Activated naive CD4-positive, alpha-beta T cell treated with anti-CD3 and anti-CD28 coated beads, Interleukin-2, amount 50 U/mL, for 24 hours (primary cell): Measurements from ENCODE around the gene GNB1.
"Not testable (repeated sequence)": the region's sequence is repeated elsewhere in the genome, so short reads cannot be mapped to it uniquely, and the experiment has no call there.

Experiments
- H3K27ac Mint-ChIP-seq: one replicate; pipeline ENCODE4 v1.8.0; 2021; ENCODE audit warnings: mild to moderate bottlenecking, mixed read lengths
- H3K27me3 Mint-ChIP-seq: one replicate; pipeline ENCODE4 v1.8.0; 2021; ENCODE audit warnings: mixed read lengths
- H3K36me3 Mint-ChIP-seq: one replicate; pipeline ENCODE4 v1.8.0; 2021; ENCODE audit warnings: mixed read lengths
- H3K4me1 Mint-ChIP-seq: one replicate; pipeline ENCODE4 v1.8.0; 2021; ENCODE audit warnings: mixed read lengths
- H3K4me3 Mint-ChIP-seq: one replicate; pipeline ENCODE4 v1.8.0; 2021; ENCODE audit warnings: mild to moderate bottlenecking, mixed read lengths
- H3K9me3 Mint-ChIP-seq: one replicate; pipeline ENCODE4 v1.8.0; 2021; ENCODE audit warnings: mixed read lengths

Gene GNB1

DNA sequence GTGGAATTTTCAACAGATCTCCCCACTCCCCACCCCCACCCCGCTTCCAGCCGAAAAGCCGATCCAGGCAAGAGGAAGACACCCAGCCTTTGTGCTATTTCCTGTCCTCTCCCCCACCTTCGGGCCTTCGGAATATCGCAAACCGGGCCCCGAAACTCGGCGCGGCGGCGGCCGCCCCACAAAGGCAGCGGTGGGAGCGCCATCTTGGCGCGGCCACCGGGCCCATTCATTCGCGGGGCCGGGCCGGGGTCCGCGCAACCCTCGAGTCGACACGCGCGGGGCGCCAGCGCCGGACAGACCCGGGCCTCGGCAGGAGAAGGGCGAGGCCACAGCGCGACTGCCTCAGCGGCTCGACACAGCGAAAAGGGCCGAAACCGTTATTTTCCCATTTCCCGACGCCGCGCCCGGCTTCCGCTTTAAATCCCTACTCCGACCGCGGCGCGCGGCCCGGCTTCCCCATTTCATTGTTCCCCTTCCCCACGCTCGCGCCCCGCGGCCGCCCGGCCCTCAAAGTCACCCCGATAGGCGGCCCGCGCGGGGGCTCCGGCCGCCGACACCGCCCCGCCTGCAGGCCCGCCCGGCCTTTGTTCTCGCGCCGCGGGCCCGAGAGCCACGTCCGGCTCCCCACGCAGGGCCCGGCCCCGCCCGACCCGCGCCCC is 911 bp downstream of the GNB1 start:
- H3K4me1 Mint-ChIP-seq = peaks cover 61% of the 10 kb centered on the region
- peak overlapping the region; percentile 90 for H3K4me3 Mint-ChIP-seq
- peak overlapping the region; percentile 76 for H3K27ac Mint-ChIP-seq
- H3K36me3 Mint-ChIP-seq = peaks cover 8% of the 10 kb centered on the region
- no peaks in the 10 kb centered on the region for H3K9me3 Mint-ChIP-seq
- no peaks in the 10 kb centered on the region for H3K27me3 Mint-ChIP-seq

DNA sequence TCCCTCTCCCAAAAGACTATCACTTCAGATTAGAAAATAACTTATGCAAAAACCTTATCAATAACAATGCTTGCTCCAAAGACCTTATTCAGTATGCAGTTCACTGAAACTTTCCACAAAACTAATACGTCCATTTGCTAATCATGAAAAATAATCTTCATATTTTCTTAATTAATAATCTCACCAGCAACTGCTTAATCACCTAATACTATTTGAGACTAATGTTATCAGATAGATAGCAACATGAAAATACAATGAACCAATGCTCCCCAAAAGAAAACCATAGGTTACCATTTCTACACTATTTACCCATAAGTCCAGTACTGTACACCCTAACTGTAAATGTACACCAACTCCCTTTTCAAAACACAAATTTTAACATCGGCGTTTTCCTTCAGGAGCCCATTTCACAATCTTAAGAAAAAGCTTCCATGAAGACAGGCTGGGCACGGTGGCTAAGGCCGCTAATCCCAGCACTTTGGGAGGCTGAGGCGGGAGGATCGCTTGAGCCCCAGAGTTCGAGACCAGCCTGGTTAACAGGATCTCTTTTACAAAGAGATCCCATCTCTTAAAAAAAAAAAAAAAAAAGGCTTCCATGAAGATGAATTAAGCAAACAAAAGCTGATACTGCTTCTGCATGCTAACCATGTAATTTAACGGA is 1.7 kb downstream of the GNB1 start:
- H3K27ac Mint-ChIP-seq = peak overlapping the region; percentile 71
- H3K36me3 Mint-ChIP-seq = peaks cover 8% of the 10 kb centered on the region
- H3K4me1 Mint-ChIP-seq = peaks cover 60% of the 10 kb centered on the region
- no peaks in the 10 kb centered on the region for H3K27me3 Mint-ChIP-seq
- H3K9me3 Mint-ChIP-seq = no peaks in the 10 kb centered on the region
- H3K4me3 Mint-ChIP-seq = peak overlapping the region; percentile 90

DNA sequence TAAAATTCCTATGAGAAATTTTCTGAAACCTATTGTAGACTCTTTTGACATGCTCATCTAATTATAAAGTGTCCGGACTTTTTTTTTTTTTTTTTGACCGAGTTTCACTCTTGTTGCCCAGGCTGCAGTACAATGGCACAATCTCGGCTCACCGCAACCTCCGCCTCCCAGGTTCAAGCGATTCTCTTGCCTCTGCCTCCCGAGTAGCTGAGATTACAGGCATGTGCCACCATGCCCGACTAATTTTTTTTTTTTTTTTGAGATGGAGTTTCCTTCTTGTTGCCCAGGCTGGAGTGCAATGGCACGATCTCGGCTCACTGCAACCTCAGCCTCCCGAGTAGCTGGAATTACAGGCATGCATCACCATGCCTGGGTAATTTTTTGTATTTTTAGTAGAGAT is 7.0 kb downstream of the GNB1 start:
- H3K36me3 Mint-ChIP-seq, H3K4me3 Mint-ChIP-seq, H3K27me3 Mint-ChIP-seq, H3K27ac Mint-ChIP-seq, H3K9me3 Mint-ChIP-seq: not testable (repeated sequence)
- peaks cover 77% of the 10 kb centered on the region for H3K4me1 Mint-ChIP-seq

DNA sequence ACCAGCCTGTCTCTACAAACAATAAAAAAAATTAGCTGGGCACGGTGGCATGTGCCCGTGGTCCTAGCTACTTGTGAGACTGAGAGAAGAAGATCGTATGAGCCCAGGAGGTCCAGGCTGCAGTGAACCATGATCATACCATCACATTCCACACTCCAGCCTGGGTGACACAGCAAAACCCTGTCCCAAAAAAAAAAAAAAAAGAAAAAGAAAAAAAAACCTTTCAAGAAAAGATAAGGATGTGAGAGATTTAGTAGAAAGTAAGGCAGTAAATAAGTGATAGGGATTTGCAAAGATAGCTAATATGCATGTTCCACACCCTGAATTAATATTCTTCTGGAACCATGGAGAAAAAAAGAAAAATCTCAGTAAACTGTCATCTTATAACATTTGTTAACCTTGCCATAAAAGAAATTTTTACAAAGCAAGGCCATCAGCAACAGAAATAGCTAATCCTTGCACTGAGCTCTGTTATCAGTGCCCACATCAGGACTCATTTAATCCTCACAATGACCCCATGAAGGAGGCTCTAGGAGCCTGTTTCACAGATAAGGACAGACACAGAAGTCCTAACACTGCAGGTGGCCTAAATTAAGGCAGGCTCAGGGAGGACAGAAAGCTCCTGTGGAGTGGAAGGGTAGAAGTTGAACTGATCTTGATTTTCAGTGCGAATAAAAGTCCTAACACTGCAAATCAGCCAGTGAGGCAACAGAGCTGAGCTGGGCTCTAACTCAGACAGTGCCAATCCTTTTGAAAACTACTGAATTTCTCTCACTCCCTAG is 7.6 kb downstream of the GNB1 start:
- Mint-ChIP-seq H3K36me3 (peaks cover 4% of the 10 kb centered on the region), H3K27ac (peak overlapping the region; percentile 74), H3K4me1 (peaks cover 77% of the 10 kb centered on the region), H3K27me3 (no peaks in the 10 kb centered on the region), H3K9me3 (no peaks in the 10 kb centered on the region), H3K4me3 (peak overlapping the region; percentile 42)

DNA sequence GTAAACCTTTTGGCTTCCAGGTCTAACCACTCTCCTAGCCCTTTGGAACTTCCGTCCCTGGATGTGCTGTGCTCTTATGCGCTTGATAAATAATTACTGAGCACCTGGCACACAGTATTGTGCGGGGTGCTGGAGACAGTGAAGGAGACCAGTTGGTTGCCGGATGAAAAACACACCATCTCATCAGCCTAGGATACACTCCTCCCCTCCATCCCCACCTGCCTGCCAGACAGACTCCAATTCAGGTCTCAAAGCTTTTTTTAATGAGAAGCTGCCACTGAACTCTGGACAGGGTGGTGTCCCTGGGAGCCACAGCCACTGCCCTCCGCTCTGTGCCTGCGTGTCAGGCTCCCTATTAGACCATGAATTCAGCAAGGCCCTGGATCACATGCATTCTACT is 9.2 kb downstream of the GNB1 start:
- Mint-ChIP-seq H3K4me1 (peaks cover 74% of the 10 kb centered on the region), H3K27me3 (no peaks in the 10 kb centered on the region), H3K27ac (peak overlapping the region; percentile 24), H3K9me3 (no peaks in the 10 kb centered on the region), H3K36me3 (peaks cover 2% of the 10 kb centered on the region), H3K4me3 (peak overlapping the region; percentile 50)

DNA sequence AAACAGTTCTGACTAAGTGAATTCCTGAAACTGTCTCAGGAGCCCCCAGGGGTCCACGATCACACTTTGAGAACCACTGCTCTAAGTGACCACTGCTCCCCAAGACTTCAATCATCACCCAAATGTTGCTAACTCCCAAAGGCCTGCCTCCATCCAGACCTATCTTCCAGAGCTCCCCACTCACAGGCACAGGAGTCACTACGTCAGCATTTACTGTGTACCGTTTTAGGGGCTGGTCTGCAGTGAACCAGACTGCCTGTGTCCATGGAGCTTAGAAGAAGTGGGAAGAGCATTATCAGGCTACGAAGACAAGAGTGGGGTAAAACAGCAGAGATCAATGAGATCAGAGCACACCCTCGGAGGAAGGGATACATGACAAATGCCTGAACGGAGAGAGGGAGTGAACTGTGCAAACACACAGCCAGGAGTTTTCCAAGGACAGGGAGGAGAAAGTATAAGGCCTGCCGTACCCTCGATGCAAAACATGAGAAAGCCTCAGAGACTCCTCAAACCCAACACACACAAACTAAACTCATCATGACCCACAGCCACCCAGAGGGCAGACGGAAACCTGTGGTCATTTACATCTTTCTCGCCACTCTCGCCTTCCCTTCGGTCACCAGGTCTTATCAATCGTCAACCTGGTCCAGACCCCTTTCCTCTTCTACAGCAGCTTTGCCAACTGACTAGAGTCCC is 10.1 kb downstream of the GNB1 start:
- peak overlapping the region; percentile 88 for H3K27ac Mint-ChIP-seq
- H3K36me3 Mint-ChIP-seq = no peaks in the 10 kb centered on the region
- H3K4me3 Mint-ChIP-seq = peak overlapping the region; percentile 50
- peaks cover 77% of the 10 kb centered on the region for H3K4me1 Mint-ChIP-seq
- no peaks in the 10 kb centered on the region for H3K9me3 Mint-ChIP-seq
- H3K27me3 Mint-ChIP-seq = no peaks in the 10 kb centered on the region

DNA sequence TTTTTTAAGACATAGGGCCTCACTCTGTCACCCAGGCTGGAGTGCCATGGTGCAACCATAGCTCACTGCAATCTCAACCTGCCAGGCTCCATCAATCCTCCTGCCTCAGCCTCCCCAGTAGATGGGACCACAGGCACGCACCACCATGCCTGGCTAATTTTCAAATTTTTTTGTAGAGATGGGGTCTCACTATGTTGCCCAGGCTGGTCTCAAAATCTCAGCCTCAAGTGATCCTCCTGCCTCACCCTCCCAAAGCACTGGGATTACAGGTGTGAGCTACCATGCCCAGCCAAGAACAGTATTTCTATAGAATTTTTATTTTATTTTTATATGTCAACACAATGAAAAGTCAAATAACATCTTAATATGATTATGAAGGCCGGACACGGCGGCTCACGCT is 10.9 kb downstream of the GNB1 start:
- Mint-ChIP-seq H3K4me1 (peaks cover 85% of the 10 kb centered on the region), H3K36me3 (peaks cover 3% of the 10 kb centered on the region), H3K4me3 (no peak overlapping the region), H3K9me3 (no peaks in the 10 kb centered on the region), H3K27ac (peak overlapping the region; percentile 35), H3K27me3 (no peaks in the 10 kb centered on the region)

DNA sequence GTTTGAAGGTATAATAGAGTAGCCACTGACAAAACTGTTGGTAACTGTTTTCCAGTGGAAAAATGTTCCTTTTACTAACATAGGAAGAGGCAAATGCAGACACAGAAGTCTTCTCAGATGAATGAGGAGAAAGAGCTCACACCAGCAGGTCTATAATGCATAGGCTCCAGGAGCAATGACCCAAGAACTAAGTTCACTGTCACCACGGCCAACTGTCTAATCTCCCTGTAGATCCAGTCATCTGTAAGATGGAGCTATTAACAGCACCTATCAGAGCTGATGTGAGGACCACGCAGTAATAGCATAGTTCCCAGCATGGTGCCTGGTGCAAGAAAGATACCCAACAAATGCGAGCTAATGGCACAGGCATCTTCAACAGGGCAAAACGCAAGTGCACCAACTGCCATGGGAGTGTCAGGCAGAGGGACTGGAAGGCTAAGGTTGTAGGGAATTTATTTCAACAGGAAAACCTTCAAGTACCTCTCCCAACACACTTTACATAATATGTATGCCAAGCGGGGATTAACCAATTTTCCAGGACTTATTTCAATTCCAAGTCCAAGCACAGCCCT is 12.9 kb downstream of the GNB1 start:
- peaks cover 81% of the 10 kb centered on the region for H3K4me1 Mint-ChIP-seq
- H3K27me3 Mint-ChIP-seq = no peaks in the 10 kb centered on the region
- H3K4me3 Mint-ChIP-seq = no peak overlapping the region
- H3K36me3 Mint-ChIP-seq = peaks cover 3% of the 10 kb centered on the region
- peak overlapping the region; percentile 59 for H3K27ac Mint-ChIP-seq
- H3K9me3 Mint-ChIP-seq = no peaks in the 10 kb centered on the region

DNA sequence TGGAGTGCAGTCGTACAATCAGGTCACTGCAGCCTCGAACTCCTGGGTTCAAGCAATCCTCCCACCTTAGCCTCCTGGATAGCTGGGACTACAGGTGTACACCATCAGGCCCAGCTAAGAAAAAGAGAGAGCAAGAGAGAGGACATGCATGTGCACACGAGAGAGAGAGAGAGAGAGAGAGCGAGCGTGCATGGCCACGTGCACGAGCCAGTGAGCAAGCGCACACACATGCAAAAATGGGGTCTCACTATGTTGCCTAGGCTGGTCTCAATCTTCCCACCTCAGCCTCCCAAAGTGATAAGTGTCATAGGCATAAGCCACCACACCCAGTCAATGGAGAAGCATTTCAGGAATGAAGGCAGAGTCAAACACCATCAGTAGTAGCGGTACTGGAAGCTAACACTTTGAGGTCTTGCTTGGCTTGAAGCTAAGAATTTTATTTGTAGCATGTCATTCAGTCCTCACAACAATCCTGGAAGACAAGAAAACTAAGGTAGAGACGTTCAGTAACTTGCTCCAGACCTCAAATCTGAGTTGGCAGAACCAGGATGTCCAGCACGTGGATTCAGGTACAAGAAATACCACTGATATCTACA is 14.5 kb downstream of the GNB1 start:
- Mint-ChIP-seq H3K4me3 (peak overlapping the region; percentile 40), H3K4me1 (peaks cover 82% of the 10 kb centered on the region), H3K27ac (peak overlapping the region; percentile 59), H3K9me3 (no peaks in the 10 kb centered on the region), H3K27me3 (no peaks in the 10 kb centered on the region), H3K36me3 (peaks cover 7% of the 10 kb centered on the region)

DNA sequence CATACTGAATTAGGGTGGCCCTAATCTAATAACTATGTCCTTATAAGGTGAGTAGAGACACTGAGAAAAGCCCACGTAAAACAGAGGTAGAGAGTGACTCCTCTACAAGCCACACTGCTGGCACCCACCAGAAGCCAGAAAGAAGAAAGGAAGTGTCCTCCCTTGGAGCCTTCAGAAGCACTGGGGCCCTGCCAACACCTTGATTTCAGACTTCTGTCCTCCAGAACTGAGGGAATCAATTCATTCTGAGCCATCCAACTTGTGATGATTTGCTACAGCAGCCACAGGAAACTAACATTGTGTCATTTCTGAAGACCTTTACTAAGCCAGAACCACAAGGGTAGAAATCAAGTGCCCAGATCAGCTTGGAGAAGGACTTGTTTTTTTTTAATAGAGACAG is 15.0 kb downstream of the GNB1 start:
- H3K36me3 Mint-ChIP-seq = peaks cover 9% of the 10 kb centered on the region
- peaks cover 82% of the 10 kb centered on the region for H3K4me1 Mint-ChIP-seq

DNA sequence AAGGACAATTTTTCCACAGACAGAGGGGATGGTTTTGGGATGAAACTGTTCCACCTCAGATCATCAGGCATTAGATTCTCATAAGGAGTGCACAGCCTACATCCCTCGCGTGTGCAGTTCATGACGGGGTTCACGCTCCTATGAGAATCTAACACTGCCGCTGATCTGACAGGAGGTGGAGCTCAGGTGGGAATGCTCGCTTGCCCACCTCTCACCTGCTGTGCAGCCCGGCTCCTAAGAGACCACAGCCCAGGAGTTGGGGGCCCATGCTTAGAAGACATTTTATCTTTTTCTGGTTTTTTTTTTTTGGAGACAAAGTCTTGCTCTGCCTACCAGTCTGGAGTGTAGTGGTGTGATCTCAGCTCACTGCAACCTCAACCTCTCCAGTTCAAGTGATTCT is 16.0 kb downstream of the GNB1 start:
- Mint-ChIP-seq H3K9me3 (no peaks in the 10 kb centered on the region), H3K27ac (no peak overlapping the region), H3K4me1 (peaks cover 86% of the 10 kb centered on the region), H3K36me3 (peaks cover 11% of the 10 kb centered on the region), H3K27me3 (no peaks in the 10 kb centered on the region), H3K4me3 (no peak overlapping the region)

More for the DNA sequence above, 15.0 kb downstream of the GNB1 start:
- no peak overlapping the region for H3K27ac Mint-ChIP-seq
- peak overlapping the region; percentile 40 for H3K4me3 Mint-ChIP-seq
- no peaks in the 10 kb centered on the region for H3K9me3 Mint-ChIP-seq
- H3K27me3 Mint-ChIP-seq = no peaks in the 10 kb centered on the region

DNA sequence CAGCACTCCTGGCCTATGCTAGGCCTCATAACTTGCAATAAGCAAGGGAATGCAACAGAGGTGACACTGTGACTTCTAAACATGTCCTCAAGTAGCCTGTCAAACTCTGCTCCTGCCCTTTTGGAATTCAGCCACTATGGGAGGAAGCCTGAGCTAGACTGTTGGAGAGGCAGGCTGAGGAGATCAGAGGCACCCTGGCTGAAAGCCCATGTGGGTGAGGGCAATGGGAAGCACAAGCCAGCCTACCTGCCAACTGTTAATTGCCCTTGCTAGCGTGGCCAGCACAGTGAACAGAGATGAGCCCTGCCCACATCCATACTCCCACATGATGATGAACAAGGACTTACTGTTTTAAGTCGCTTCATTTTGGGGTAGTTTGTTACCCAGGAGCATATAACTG is 17.7 kb downstream of the GNB1 start:
- H3K9me3 Mint-ChIP-seq = no peaks in the 10 kb centered on the region
- no peak overlapping the region for H3K27ac Mint-ChIP-seq
- H3K4me3 Mint-ChIP-seq = no peak overlapping the region
- peaks cover 80% of the 10 kb centered on the region for H3K4me1 Mint-ChIP-seq
- no peaks in the 10 kb centered on the region for H3K27me3 Mint-ChIP-seq
- peaks cover 14% of the 10 kb centered on the region for H3K36me3 Mint-ChIP-seq

DNA sequence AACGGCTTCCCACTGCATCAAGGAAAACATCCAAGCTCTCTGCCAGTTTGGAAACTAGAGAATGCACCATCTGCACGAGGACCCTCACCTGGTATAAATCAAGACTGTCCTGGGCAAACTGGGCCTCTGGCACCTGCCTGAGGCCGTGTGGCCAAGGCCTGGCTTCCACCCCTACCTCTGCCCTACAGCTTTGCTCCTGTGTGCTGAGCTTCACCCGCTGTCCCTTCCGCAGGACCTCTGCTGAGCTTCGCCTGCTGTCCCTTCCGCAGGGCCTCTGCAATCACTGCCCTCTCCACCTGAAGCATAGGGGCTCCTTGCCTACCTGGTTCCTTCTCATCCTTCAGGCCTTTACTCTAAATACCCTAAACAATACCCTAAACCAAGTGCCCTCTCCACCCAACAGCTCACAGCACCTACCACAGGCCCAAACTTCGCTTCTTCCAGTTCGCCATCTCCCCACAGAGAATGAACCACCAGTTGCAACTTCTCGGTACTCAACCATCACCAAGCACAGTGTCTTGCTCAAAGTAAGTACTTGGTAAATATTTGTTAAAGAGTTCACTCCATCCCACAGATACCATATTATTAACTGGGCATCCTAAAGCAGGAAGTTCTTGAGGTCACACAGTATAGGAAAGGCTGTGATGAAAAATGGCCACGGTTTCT is 18.4 kb downstream of the GNB1 start:
- H3K9me3 Mint-ChIP-seq = no peaks in the 10 kb centered on the region
- H3K4me1 Mint-ChIP-seq = peaks cover 79% of the 10 kb centered on the region
- no peaks in the 10 kb centered on the region for H3K27me3 Mint-ChIP-seq
- H3K36me3 Mint-ChIP-seq = peaks cover 14% of the 10 kb centered on the region
- no peak overlapping the region for H3K4me3 Mint-ChIP-seq
- H3K27ac Mint-ChIP-seq = peak overlapping the region; percentile 47

DNA sequence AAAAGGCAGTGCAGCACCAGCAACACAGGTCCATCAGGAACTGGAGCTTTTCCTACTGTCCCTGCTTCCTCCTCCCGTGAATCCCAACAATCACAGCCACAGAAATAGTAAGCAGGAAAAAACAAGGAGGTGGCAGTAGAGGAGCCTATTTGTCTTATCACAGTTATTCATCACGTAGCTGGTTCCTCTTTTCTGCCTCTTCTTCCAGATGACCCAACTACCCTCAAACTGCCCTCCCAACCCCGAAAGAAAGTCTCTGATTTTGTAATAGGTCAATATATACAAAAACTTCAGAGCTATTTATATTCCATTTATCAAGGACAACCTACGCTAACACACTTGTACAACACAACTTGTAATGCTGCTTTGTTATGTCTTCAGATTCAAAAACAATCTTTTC is 21.4 kb downstream of the GNB1 start:
- H3K27ac Mint-ChIP-seq = peak overlapping the region; percentile 63
- no peaks in the 10 kb centered on the region for H3K9me3 Mint-ChIP-seq
- peaks cover 73% of the 10 kb centered on the region for H3K4me1 Mint-ChIP-seq
- peaks cover 11% of the 10 kb centered on the region for H3K36me3 Mint-ChIP-seq
- no peaks in the 10 kb centered on the region for H3K27me3 Mint-ChIP-seq
- H3K4me3 Mint-ChIP-seq = peak overlapping the region; percentile 33

DNA sequence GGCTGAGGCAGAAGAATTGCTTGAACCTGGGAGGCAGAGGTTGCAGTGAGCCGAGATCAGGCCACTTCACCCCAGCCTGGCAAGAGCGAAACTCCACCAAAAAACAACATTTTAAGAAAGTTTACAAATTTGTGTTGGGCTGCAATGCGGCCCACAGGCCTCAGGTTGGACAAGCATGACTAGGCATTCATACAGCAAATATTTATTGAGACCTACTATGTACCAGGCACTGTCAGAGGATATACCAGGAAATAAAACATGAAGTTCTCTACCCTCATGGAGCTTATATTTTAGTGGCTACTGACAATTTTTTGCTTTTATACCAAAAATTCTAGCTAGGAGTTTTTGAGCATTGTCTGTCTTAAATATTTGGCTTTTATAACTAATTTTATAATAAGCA is 23.7 kb downstream of the GNB1 start:
- Mint-ChIP-seq H3K4me3 (no peak overlapping the region), H3K27me3 (no peaks in the 10 kb centered on the region), H3K36me3 (peaks cover 11% of the 10 kb centered on the region), H3K9me3 (no peaks in the 10 kb centered on the region), H3K27ac (no peak overlapping the region), H3K4me1 (peaks cover 72% of the 10 kb centered on the region)
